RKO (cell line): ENCODE data around the gene GPR87.
A peak's percentile ranks its signal among the peaks of the same experiment; 100 is the strongest.

Experiments
- DNase-seq: peaks from one replicate; pipeline ENCODE4 v3.0.0-alpha.2; 2016; ENCODE audit warnings: low spot score

Gene GPR87, protein sequence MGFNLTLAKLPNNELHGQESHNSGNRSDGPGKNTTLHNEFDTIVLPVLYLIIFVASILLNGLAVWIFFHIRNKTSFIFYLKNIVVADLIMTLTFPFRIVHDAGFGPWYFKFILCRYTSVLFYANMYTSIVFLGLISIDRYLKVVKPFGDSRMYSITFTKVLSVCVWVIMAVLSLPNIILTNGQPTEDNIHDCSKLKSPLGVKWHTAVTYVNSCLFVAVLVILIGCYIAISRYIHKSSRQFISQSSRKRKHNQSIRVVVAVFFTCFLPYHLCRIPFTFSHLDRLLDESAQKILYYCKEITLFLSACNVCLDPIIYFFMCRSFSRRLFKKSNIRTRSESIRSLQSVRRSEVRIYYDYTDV

DNA sequence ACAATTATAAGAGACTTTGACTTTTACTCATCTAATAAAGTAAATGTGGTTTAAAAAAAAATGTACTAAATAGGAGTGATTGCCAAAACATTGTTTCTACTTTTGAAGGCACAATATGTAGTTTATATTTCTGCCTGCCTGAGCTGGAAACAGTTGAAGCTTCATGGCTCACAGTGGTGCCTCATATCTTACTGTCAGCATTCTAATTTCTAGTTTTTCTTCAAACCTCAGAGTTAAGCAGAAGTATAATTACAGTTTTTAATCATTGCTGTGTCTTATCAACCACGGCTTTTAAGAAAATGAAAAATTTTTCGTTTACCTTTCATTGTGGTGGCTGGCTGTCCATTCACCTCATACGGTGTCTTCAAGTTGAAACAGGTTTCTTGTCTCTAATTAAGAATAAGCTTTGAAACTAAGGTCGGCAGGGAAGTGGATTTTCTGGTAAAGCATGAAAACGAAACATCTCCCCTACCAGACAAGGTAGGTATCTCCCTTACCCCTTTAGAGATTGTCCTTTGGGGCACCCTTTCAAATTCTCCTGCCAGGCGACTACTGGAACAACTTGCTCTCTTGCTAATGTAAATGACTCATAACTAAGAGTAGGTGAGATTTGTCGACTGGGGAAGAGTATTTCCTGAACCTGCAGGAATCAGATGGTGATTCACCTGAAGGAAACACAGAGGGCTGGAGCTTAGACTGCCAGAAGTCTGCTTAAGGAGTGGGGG, at the start of gene GPR87:
Gene GPR87, minus strand, starts transcription at position 554 of the 725 bp plus-strand sequence. CDS start 16,720 bp downstream, outside the sequence.
- no peak for DNase-seq

DNA sequence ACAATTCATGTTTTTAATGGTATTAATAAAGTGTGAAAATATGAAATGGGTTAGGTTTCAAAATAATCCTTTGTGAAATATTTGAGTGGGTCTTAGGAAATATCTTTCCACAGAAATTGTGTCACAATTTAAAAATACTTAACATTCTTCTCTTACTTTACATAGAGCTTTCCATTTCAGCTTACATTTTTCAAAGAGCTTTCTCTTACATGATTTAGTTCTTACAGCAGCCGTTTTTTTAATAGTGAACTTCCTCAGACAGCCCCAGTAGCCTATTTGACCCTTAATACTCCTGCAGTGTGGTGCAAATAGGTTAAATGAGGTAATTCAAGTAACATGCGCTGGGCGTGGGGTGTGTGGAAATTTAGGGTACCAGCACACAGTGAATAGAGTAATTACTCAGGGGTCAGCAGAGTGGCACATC, 46.1 kb upstream of the GPR87 start:
- DNase-seq: no peak

GRCh38 chr3:151357463-151357850, 40.8 kb upstream of the GPR87 start:
- no peak for DNase-seq

DNA sequence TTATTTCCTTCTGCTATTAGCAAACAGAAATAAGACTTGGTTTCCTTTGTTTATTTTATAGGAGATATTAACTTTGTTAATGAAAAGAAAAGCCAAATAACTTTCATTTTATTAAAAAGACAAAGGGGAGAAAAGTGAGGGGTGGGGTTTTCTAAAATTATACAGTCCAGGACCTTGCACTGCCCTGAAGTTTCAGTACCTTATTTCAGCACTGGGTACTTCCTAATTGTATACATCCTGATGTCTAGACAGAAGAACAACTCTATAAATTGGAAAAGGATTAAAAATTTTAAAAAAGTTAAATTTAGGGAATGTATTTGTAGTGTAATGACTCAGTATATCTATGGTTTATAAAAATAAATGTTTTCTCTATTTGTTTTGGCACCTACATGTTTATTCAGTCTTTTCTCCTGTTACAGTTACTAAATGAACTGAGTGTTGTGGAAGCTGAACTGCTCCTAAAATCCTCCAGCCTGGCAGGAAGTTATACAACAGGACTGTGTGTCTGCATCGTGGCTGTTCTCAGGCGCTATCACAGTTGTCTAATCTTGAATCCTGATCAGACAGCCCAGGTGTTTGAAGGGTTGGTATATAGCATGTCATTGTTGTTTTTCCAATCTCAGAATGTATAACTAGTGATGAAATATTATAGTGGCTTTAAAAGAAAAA, 40.3 kb upstream of the GPR87 start:
- DNase-seq: no peak

DNA sequence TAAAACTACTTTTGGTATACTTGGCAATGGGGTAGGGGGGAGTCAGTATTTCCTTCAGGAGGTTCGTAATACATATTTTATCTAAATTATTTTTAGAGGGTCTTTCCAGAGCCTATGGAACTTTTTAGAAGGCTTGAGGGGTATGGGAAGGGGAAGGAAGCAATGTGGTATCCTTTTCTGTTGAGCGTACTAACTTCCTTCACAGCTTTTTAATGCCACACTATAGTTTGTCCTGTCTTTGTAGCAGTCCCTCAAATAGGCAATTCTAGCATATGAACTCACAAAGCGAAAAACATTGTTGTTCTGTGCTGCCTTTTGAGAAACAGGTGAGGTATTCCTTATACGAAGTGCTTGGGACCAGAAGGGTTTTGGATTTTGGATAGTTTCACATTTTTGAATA, 35.0 kb upstream of the GPR87 start:
- DNase-seq: no peak

DNA sequence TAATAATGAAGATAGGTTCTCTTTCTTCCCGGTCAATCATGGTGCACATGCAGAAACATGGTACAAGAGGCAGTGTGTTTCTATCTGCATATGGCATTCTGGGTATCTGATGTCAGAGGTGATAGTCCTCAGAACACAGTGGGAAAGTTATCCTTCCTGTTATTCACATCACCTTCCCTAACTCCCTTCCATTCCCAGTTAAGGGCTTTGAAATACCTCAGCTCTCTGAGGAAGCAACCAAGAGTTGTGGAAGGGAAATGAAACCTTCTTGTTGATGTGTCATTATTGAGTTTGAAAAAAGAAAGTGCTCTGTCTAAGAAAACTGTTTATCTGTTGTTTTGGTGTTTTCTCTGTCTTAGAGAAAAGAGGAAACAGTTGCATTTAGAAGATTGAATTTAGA, 34.6 kb upstream of the GPR87 start:
- DNase-seq: no peak

- DNase-seq: no peak
Observed at GRCh38 chr3:151350656-151351055, 34.0 kb upstream of the GPR87 start.

DNA sequence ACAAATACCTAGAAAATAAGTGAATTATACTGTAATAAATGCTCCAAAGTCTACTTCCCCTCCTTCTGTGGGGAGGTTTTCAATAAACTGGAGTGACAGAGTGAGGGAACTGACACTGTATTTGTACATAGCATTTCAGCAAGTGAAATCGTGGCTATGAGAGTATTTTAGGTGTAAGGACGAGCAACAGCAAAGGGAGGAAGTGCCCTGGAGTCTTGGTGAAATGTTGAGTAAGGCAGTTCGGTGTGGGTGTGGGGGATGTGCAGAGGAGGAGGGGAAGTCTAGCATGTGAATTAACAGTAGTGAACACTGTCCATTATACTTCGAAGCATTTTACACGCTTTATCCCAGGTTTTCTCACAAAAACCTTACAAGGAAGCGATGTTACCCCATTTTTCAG, 30.8 kb upstream of the GPR87 start:
- no peak for DNase-seq

GRCh38 chr3:151346292-151346691, 29.7 kb upstream of the GPR87 start:
- DNase-seq: no peak

- DNase-seq: no peak
Observed at GRCh38 chr3:151345859-151346258, 29.2 kb upstream of the GPR87 start.

GRCh38 chr3:151331696-151332095, 15.1 kb upstream of the GPR87 start:
- no peak for DNase-seq

DNA sequence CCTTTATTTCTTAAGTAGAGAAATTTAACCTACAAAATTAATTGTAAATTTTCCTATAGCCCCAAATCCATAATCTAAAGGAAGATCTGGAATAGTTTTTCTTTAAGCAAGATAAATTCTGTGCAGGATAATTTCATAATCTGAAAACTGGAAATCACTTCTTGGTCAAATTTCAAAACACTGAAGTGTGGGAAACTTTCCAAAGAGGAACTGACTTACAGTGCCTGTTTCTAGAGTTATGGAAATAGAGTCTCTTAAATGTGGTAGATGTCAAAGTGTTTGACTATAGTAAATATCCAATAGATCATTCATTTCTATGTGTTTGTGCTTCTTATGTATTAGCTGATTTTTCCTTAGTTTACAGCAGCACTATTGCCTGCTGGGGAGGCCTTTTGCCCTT, 14.3 kb upstream of the GPR87 start:
- no peak for DNase-seq

GRCh38 chr3:151330379-151330778, 13.8 kb upstream of the GPR87 start:
- no peak for DNase-seq

DNA sequence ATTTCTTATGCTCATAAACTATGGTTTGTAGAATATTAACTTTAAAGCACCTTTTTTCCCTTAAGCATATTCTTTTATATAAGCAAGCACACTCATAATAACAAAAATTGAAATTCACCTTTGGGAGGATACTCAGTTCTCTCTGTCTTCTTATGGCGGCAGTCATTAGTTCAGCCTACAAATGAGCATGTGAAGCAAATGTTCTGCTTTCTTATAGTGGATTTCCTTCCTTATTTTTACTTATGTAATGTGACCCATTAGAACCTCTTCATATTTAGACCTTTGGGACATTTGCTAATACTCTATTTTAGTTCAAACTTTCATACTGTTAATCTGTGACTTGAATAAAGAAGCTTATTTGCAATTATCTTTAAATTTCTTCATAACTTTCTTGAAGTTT, 12.7 kb upstream of the GPR87 start, which contains the start of gene P2RY13:
Gene P2RY13, minus strand, starts transcription at position 187 of the 400 bp plus-strand sequence. Its CDS starts 21 bp downstream, at position 166.
- DNase-seq: no peak

DNA sequence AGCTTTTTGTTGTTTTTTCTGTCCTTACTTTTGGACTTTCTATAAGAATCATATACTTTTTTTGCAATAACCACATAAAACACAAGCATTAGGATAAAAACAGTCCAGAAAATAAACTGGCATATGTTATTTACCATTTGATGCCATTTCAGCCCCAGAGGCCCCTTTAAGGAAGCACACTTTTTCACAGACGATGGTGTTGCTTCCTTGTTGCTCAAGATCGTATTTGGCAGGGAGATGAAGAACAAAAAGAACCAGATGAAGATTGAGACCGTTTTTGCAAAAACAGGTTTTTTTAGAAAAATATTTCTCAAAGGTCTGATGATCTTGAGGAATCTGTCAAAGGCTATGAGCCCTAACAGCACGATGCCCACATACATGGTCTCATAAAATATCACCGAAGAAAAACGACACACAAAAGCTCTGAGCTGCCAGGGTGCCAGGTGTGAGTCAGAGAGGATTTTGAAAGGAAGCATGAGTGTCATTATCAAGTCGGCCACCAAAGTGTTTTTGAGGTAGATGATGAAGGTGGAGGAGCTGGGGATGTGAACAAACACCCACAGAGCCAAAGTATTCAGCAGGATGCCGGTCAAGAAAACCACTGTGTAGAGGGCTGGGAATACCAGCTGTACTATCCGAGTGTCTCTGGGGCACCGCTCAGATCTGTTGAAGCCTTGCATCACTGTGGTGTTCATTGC, 11.8 kb upstream of the GPR87 start:
- no peak for DNase-seq

DNA sequence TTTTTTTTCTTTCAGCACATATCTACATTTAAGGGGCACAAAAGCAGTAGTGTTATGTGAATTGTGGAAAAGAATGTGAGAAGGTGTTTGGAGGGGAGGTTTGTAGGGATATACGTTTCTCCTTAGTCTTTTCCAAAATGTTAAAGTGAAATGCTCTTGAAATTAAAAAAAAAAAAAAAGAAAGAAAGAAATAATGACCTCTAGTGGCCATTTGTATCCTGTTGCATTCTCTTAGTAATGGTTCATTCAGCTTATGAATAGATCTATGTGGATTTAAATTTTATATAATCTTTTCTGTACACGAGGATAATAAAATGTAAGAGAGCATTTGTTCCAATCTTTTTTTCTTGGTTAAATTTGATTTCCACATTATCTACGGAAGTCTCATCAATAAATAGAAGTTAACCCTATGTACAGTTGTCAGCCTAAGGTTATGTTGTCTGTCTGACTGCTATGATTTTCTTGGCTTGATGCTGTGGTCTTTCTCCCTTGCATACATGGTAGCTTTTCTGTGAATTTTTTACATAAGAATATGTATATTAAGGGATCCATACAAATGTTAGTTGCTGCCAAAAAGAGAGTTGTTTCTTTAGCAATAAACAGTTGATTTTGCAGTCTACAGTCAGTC, 11.1 kb upstream of the GPR87 start:
- peak; percentile 43 for DNase-seq

DNA sequence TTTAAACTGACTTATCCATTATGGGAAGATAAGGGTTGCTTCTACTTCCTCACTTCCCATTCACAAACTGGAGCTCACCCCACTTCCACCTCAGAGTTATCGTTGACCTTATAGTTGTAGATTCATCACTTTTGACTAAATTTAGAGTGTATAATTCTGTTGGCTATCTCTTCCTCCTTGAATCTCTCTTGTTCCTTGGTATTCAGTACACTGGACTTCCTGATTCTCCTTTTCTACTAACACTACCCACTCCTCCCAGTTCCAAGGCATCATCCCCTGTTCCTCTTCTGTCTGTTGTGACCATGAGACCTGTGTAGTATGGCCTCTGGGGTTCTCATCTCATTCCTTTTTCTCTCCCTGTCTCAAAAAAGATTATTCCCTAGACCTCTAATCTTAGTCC, 5.9 kb upstream of the GPR87 start:
- DNase-seq: no peak

DNA sequence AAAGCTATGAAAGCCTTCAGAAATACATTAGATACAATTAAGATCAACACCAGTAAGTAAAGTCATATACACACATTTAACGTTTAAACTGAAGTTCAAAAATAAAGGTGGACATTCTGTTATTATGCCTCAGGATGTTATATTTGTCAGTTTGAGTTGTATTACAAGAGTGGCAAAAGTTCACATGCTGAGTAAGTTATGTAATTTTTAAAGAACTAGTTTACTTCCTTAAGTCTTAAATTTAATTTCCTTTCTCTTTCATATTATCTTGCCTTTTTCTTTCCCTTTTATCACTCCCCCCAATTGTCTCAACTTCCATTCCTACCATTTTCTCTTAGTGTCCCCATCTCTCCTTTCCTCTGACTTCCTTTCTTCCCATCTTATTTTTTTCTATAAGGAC, 4.9 kb upstream of the GPR87 start:
- DNase-seq: no peak

- no peak for DNase-seq
Observed at GRCh38 chr3:151320131-151320530, 3.5 kb upstream of the GPR87 start.

DNA sequence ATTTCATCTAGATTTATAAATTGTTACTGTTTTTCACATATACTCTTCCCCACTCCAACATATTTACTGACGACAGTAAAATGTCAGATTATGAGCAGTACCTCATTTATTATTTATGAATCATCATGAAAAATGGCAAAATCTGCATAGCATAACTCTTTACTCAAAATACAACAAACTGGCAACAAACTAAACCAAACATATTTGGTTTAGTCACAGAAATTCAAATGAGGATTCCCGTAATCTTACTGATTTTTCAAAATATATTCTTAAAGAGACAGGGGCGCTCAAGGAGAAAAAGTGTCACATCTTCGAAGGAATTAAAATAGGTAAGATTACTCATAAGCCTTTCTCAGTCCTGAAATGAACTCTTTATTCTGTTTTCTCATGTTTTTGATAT, 3.0 kb upstream of the GPR87 start:
- no peak for DNase-seq

DNA sequence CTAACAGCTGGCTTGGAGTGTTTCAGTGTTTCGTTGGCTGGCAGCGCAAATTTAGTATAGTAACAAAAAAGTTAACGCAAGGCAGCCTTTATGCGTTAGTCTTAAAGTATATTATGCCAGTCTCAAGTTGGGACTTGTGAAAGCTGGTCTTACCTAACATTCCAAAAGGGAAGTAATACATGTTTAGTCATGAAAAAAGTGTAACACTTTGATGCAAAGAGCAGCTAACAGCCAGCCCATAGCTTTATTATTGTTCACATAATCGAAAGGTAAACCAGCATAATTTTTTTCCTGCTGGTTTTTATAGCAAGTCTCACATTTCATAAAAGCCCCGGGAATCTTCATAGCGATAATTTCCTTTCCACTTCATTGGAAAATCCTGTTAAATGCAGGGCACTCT, 2.4 kb upstream of the GPR87 start:
- DNase-seq: no peak

GRCh38 chr3:151318313-151318712, 1.7 kb upstream of the GPR87 start:
- DNase-seq: no peak
